Gastrocnemius medialis (tissue), 4 donors: ENCODE data around the gene ING2.

ENCODE experiments used
- POLR2A ChIP-seq, 2 donors: fragments of 450-650 bp; IDR thresholded peaks; one replicate each; pipeline ENCODE4 v1.6.1; 2017; ENCODE audit warnings: antibody characterized with exemption in 2 of 2, mild to moderate bottlenecking in 2 of 2, moderate library complexity in 2 of 2
- TF ChIP-seq, protein P1 (sequence below), 5 experiments: fragments of 450-650 bp in 3 of 5; fragments of 200-600 bp in 2 of 5; sonication (generic) in 2 of 5; IDR thresholded peaks in 4 of 5; conservative IDR thresholded peaks in 1 of 5; 1 replicate in 4 of 5; 2 replicates in 1 of 5; pipeline ENCODE4 v1.5.1; 2016 to 2019; ENCODE audit warnings: antibody characterized with exemption in 5 of 5, mild to moderate bottlenecking in 3 of 5, moderate library complexity in 3 of 5

DNA sequence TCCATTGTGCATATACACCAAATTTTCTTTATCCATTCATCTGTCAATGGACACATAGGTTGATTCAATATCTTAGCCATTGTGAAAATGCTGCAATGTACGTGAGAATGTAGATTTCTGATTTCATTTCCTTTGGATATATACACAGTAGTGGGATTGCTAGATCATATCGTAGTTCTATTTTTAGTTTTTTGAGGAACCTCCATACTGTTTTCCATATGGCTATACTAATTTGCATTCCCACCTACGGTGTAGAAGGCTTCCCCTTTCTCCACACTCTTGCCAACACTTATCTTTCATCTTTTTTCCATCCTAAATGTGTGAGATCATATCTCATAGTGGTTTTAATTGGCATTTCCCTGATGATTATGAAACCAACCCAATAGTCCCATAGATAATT, 43.4 kb downstream of the ING2 start:
- TF ChIP-seq, protein P1, sequence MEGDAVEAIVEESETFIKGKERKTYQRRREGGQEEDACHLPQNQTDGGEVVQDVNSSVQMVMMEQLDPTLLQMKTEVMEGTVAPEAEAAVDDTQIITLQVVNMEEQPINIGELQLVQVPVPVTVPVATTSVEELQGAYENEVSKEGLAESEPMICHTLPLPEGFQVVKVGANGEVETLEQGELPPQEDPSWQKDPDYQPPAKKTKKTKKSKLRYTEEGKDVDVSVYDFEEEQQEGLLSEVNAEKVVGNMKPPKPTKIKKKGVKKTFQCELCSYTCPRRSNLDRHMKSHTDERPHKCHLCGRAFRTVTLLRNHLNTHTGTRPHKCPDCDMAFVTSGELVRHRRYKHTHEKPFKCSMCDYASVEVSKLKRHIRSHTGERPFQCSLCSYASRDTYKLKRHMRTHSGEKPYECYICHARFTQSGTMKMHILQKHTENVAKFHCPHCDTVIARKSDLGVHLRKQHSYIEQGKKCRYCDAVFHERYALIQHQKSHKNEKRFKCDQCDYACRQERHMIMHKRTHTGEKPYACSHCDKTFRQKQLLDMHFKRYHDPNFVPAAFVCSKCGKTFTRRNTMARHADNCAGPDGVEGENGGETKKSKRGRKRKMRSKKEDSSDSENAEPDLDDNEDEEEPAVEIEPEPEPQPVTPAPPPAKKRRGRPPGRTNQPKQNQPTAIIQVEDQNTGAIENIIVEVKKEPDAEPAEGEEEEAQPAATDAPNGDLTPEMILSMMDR (IDR thresholded peaks at IDR 0.05 in 4 of 5, conservative IDR thresholded peaks at IDR 0.05 in 1 of 5): no peak
- no peak for TF ChIP-seq POLR2A (IDR thresholded peaks at IDR 0.05)
